Upper lobe of left lung (tissue), 6 donors: ENCODE measurements around the gene GALM. TPM values are rescaled to one million over a fixed set of nuclear protein-coding genes. Genes with fewer than 3 reads are reported as not detected.
"Not testable (repeated sequence)": the region's sequence is repeated elsewhere in the genome, so short reads cannot be mapped to it uniquely, and the experiment has no call there.

ENCODE experiments used
- ATAC-seq, 2 donors: fragments of 200-7000 bp; cut with Tn5 transposase; one replicate each; pipeline ENCODE4 v1.9.1; 2022; ENCODE audit warnings: mild to moderate bottlenecking in 2 of 2, moderate library complexity in 2 of 2; ENCODE audit not compliant: low FRiP score in 2 of 2
- DNase-seq, 2 donors: peaks; one replicate each; pipeline ENCODE4 v3.0.0-alpha.2; 2019 to 2020
- H3K27ac ChIP-seq, 4 donors: fragments of 200-600 bp; sonication (generic); one replicate each; pipeline ENCODE4 v1.5.1; 2016 to 2019
- H3K27me3 ChIP-seq, 4 donors: fragments of 200-600 bp; sonication (generic); one replicate each; pipeline ENCODE4 v1.5.1; 2017 to 2019
- H3K36me3 ChIP-seq, 4 donors: fragments of 200-600 bp; sonication (generic); one replicate each; pipeline ENCODE4 v1.5.1; 2016 to 2019
- H3K4me1 ChIP-seq, 4 donors: fragments of 200-600 bp; sonication (generic); one replicate each; pipeline ENCODE4 v1.5.1; 2018 to 2019
- H3K4me3 ChIP-seq, 4 donors: fragments of 200-600 bp; sonication (generic); one replicate each; pipeline ENCODE4 v1.5.1; 2017 to 2019; ENCODE audit warnings: mild to moderate bottlenecking in 2 of 4, moderate library complexity in 1 of 4
- H3K9me3 ChIP-seq, 4 donors: fragments of 200-600 bp; sonication (generic); one replicate each; pipeline ENCODE4 v1.5.1; 2018 to 2019
- CTCF ChIP-seq, 6 experiments: fragments of 450-650 bp in 4 of 6; fragments of 200-600 bp in 2 of 6; sonication (generic) in 2 of 6; IDR thresholded peaks; one replicate each; pipeline ENCODE4 v1.5.1; 2016 to 2019; ENCODE audit warnings: antibody characterized with exemption in 6 of 6
- EP300 ChIP-seq, 4 donors: sonication (generic); formaldehyde crosslinking; IDR thresholded peaks; one replicate each; pipeline ENCODE4 v1.5.1; 2017; ENCODE audit warnings: antibody characterized with exemption in 4 of 4, control low read depth in 2 of 4
- POLR2A ChIP-seq, 4 donors: fragments of 450-650 bp; IDR thresholded peaks; one replicate each; pipeline ENCODE4 v1.5.1; 2016 to 2017; ENCODE audit warnings: antibody characterized with exemption in 4 of 4, mild to moderate bottlenecking in 2 of 4
- POLR2AphosphoS5 ChIP-seq, 2 donors: sonication (generic); formaldehyde crosslinking; IDR thresholded peaks; one replicate each; pipeline ENCODE4 v1.5.1; 2017; ENCODE audit warnings: antibody characterized with exemption in 2 of 2
- WGBS, 2 donors: methylation state at CpG; one replicate each; pipeline ENCODE4 v1.1.5; 2017 to 2018; 5-methylcytosine and 5-hydroxymethylcytosine counted together
- total RNA-seq, 6 donors: library from RNA; depleted of rRNA in 4 of 6; stranded (reverse); fragments of >200 nt in 4 of 6; gene quantifications; one replicate each; pipeline versions ENCODE4 v1.1.0 to v1.2.1, GENCODE V29; 2016 to 2021
- donor health status: DM: no; HTN: no; CAD: no; lungs with moderate emphysema.
- donor health status: DM: no; HTN: yes; CAD: no; lungs with severe emphysema.

The GALM gene
- total RNA-seq, 6 donors from 2014 or later = 13.4 to 33.1 (median 26.3) TPM

GRCh38 chr2:38676681-38677080 is 10.8 kb downstream of the GALM start:
- Histone ChIP-seq H3K27me3 (no peaks in the 10 kb centered on the region), H3K9me3 (no peaks in the 10 kb centered on the region), H3K27ac (no peak overlapping the region), H3K4me1 (no peaks in the 10 kb centered on the region), H3K36me3 (peaks cover 0 to 47% (median 34%) of the 10 kb centered on the region in 4 donors), H3K4me3 (no peak overlapping the region)
- no peak for TF ChIP-seq POLR2AphosphoS5 (IDR thresholded peaks at IDR 0.05)
- TF ChIP-seq CTCF (IDR thresholded peaks at IDR 0.05) = no peak
- no peak for TF ChIP-seq POLR2A (IDR thresholded peaks at IDR 0.05)
- TF ChIP-seq EP300 (IDR thresholded peaks at IDR 0.05) = no peak
- DNase-seq = no peak
- no peak for ATAC-seq
- 79 to 92% methylated on average over 6 of the region's 6 CpGs for WGBS, 2 donors

- 91 to 99% methylated on average over 5 of the region's 5 CpGs for WGBS, 2 donors
- H3K4me1 ChIP-seq, H3K9me3 ChIP-seq, DNase-seq, H3K27me3 ChIP-seq, H3K27ac ChIP-seq, H3K4me3 ChIP-seq, ATAC-seq: not testable (repeated sequence)
- peaks cover 0 to 68% (median 36%) of the 10 kb centered on the region in 4 donors for H3K36me3 ChIP-seq
Measured at GRCh38 chr2:38680868-38681267, 15.0 kb downstream of the GALM start.

GRCh38 chr2:38682008-38682575 is 16.2 kb downstream of the GALM start:
- no peak for ATAC-seq
- Histone ChIP-seq H3K36me3 (peaks cover 3 to 58% (median 28%) of the 10 kb centered on the region in 4 donors), H3K9me3 (no peaks in the 10 kb centered on the region), H3K4me3 (no peak overlapping the region), H3K27me3 (no peaks in the 10 kb centered on the region), H3K4me1 (peaks cover 0 to 5% (median 2%) of the 10 kb centered on the region in 4 donors), H3K27ac (peak overlapping the region in 1 of 4 donors; percentile 16)
- TF ChIP-seq EP300 (IDR thresholded peaks at IDR 0.05) (no peak), POLR2AphosphoS5 (IDR thresholded peaks at IDR 0.05) (no peak), CTCF (IDR thresholded peaks at IDR 0.05) (no peak), POLR2A (IDR thresholded peaks at IDR 0.05) (no peak)
- 91 to 94% methylated on average over 2 of the region's 2 CpGs for WGBS, 2 donors
- no peak for DNase-seq

- ATAC-seq, H3K27me3 ChIP-seq, H3K4me3 ChIP-seq, H3K4me1 ChIP-seq, H3K9me3 ChIP-seq, DNase-seq: not testable (repeated sequence)
- Histone ChIP-seq H3K36me3 (peaks cover 3 to 53% (median 24%) of the 10 kb centered on the region in 4 donors), H3K27ac (peak overlapping the region in 1 of 4 donors; percentile 16)
- WGBS, 2 donors = 90 to 93% methylated on average over 10 of the region's 10 CpGs
Measured at GRCh38 chr2:38682620-38683019, 16.7 kb downstream of the GALM start.

- Histone ChIP-seq H3K27ac (no peak overlapping the region), H3K36me3 (peaks cover 3 to 51% (median 21%) of the 10 kb centered on the region in 4 donors), H3K9me3 (no peaks in the 10 kb centered on the region), H3K4me1 (peaks cover 0 to 5% (median 2%) of the 10 kb centered on the region in 4 donors), H3K4me3 (no peak overlapping the region), H3K27me3 (no peaks in the 10 kb centered on the region)
- TF ChIP-seq EP300 (IDR thresholded peaks at IDR 0.05) = no peak
- TF ChIP-seq POLR2A (IDR thresholded peaks at IDR 0.05) = no peak
- TF ChIP-seq POLR2AphosphoS5 (IDR thresholded peaks at IDR 0.05) = no peak
- TF ChIP-seq CTCF (IDR thresholded peaks at IDR 0.05) = no peak
- DNase-seq (no peak), ATAC-seq (no peak)
- WGBS, 2 donors = 96 to 97% methylated on average over 7 of the region's 7 CpGs
Measured at GRCh38 chr2:38683766-38684165, 17.9 kb downstream of the GALM start.

- H3K27me3 ChIP-seq = no peaks in the 10 kb centered on the region
- no peaks in the 10 kb centered on the region for H3K9me3 ChIP-seq
- DNase-seq (no peak), ATAC-seq (no peak)
- no peak for TF ChIP-seq POLR2AphosphoS5 (IDR thresholded peaks at IDR 0.05)
- TF ChIP-seq POLR2A (IDR thresholded peaks at IDR 0.05) = no peak
- no peak for TF ChIP-seq EP300 (IDR thresholded peaks at IDR 0.05)
- no peak for TF ChIP-seq CTCF (IDR thresholded peaks at IDR 0.05)
- 81 to 91% methylated on average over 3 of the region's 3 CpGs for WGBS, 2 donors
- peaks cover 3 to 38% (median 12%) of the 10 kb centered on the region in 4 donors for H3K36me3 ChIP-seq
- H3K27ac ChIP-seq = no peak overlapping the region
- no peak overlapping the region for H3K4me3 ChIP-seq
- H3K4me1 ChIP-seq = peaks cover 0 to 6% (median 2%) of the 10 kb centered on the region in 4 donors
Measured at GRCh38 chr2:38685116-38685735, 19.3 kb downstream of the GALM start.
